ENCODE results near the gene MMAB.

The MMAB gene

DNA sequence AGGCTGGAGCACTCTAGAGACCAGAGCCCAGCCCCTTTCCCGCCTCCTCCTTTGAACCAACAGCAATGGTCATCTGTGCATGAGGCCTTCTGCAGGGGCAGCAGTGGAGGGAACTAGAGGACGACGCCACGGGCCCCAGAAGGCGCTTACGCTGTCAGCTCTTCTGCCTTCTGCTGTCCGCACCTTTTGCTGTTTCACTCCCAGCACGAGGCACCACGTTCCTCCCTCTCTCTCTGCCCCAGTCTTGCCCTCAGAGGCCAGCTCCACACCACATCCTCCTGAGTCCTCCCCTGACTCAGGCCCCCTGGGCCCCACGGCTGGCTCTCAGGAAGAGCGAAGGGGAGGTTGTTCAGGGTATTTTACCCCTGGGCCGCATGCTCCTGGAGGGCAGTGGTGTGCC lies 15.5 kb downstream of the MMAB start:
- no peak for DNase-seq

DNA sequence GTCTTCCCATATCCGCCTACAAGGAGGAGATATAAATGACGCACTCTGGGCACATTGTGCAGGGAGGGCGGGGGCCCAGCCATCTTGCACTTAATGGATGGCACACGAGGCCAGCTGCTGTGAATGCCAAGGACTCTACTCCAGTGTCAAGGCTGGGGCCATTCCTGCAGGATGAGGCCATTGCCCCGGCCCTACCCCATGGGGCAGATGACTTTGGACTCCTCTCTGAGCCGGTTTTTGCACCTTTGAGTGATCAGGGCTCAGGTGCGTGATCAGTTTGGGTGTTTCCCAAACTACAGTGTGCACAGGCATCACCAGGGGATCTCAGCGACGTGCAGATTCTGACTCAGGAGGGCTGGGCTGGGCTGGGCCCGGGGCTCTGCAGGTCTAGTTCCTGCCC lies 16.1 kb downstream of the MMAB start:
- no peak for DNase-seq

GRCh38 chr12:109555431-109556315 lies 17.6 kb downstream of the MMAB start:
- DNase-seq, result no peak

DNA sequence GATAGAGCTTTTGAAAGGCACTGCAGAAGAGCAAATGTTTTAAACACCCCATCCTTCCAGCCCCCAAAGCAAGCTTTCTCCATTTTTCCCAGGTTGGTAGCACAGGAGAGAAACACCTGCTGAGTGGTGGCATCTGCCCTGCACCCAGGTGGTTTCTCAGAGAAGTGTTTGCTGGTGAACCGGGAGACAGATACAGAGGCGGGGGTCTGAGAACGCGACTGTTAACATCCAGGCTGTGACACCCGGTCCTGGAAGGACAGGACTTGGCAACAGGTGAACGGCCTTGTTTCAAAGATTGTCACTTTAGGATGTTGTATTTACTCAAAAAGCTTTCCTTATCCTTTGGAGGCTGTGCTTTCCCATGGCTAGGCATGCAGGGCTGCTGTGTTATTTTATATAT lies 18.5 kb downstream of the MMAB start:
- no peak for DNase-seq

DNA sequence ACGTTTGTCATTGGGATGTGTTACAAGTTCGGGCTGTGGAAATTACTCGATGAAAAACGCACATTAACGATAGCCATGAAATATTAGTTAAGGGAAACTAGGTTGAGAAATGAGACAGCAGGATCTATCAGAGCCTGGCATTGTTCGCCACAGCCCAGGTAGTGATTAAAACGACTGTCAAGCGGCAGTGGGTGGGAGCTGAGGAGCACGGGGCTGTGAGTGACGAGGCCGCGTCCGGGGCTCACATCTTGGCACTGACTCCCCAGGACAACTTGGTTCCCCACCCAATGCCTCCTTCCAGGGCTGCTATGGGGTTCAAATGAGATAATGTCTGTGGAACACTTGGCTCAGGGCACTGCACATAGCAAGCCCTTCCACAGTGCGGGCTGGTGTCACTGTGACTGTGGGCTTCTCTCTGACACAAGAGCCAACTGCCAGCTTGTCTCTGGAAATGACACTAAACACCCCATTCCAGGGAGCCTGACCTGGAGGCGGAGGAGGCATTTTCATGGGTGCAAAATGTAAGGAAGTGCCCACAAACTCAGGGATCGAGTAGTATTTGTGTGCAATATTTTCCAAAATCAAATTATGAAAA lies 19.3 kb downstream of the MMAB start:
- no peak for DNase-seq

DNA sequence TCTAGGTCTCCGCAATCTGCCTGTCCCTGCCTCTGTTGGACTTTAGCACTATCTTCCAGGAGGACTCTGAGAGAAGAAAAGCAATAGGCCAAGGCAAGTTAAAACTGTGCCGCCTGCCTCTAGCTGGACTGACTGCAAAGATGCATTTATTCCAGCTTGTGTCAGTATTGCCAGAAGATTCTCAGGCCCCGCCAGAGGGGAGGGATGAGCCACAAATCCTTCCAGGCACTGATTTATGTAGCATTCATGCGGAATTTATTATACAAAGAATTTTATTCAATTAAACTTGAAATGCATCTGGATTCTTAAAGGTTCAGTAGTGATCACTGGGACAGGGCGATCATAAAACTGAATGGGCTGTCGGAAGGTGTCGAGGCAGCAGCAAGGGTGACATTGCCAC lies 19.8 kb downstream of the MMAB start:
- no peak for DNase-seq

DNA sequence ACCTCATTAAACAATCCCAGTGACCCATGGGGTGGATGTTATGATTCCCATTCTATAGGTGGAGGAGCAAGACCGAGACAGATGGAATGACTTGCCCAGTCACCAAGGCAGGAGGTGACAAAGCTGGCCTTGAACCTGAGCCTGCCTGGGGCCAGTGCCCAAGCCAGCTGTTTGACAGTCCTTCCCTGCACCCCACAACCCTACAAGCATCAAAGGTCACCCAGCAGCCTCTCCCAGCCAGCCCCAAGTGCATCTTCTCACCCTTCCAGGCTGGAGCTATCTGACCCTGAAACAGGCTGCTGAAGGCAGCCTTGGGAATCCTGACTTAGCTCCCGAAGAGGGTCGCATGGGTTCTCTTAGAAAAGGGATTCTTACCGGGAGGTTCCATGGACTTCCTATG lies 20.3 kb downstream of the MMAB start:
- no peak for DNase-seq

- DNase-seq, result no peak
Measured at GRCh38 chr12:109551108-109551507, 22.2 kb downstream of the MMAB start.

DNA sequence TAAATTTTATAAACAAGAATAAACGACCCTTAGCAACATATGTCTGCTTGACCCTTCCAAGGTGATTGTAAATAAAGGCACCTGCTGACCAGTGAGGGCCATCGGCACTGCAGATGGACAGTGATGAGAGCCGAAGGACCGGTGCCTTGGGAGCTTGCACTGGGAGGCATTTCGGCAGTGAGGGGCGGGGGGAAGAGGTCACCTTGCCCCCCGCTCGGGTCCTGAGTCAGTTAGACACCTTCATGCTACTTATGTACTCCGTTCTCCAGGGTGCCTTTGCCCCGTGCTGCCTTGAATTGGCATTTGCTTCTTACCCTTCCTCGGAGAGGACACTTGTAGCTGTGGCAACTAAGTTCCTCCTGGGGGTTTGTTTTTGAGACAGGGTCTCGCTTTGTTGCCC lies 23.0 kb downstream of the MMAB start:
- DNase-seq, result no peak

- no peak for DNase-seq
Measured at GRCh38 chr12:109549613-109550270, 23.6 kb downstream of the MMAB start.

- no peak for DNase-seq
Measured at GRCh38 chr12:109548258-109548657, 25.0 kb downstream of the MMAB start.

GRCh38 chr12:109547286-109547685 lies 26.0 kb downstream of the MMAB start:
- no peak for DNase-seq

DNA sequence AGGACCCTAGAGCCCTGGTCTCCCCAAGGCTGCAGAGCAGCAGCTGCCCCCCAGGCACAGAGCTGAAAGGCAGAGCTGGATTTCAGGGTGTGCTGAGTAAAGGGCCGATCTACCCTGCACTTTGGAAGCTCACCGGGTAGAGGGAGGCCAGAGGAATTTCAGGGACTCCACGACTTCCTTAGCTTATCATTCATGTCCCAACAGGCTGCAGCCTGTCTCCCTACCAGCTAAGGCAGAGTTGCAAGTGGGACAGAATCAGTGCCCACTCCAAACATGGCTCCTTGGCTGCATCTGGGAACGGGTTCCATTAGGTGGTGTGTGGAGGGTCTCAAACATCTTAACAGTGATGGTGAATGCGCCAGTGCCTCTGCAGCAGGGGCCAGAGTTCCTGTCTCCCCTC lies 27.5 kb downstream of the MMAB start:
- DNase-seq, result no peak

- no peak for DNase-seq
Measured at GRCh38 chr12:109544955-109545531, 28.3 kb downstream of the MMAB start.

DNA sequence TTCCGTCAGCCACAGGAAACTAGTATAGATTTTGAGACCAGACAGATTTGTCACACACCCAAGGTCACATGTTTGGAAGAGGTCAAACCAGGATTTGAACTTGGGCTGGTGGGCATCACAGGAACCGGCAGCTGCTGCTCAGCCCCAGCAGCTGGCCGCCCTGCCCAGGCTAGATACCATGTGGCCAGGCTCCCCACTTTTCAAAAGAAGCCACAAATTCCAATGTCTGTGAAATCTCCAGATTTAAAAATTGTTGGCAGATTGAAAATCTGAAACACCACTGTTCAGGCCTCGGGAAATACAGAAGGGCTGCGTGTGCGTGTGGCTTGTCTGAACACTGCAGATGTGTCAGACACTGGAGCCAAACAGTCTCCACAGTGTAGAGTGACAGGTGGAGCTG lies 30.4 kb downstream of the MMAB start:
- DNase-seq, result no peak

DNA sequence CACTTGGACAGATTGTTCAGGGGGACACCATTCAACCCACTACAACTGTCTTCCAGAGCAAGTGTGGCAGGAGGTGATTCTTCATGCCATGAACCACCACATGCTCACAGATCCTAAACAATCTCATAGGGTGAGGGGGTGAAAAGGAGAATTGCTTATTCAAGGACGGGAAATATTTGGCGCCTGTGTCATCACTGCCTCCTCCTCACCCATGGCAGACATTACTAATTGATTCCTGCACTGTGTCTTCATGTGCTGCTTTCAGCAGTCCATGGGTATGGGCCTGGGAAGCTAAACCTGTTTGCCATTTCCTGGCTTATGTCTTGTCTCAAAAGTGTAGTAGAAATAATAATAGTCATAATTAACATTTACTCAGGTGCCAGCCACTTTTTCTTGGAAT lies 31.3 kb downstream of the MMAB start:
- DNase-seq, result no peak

- DNase-seq, result no peak
Measured at GRCh38 chr12:109541413-109541726, 31.9 kb downstream of the MMAB start.

GRCh38 chr12:109540526-109541412 lies 32.5 kb downstream of the MMAB start:
- DNase-seq, result no peak

DNA sequence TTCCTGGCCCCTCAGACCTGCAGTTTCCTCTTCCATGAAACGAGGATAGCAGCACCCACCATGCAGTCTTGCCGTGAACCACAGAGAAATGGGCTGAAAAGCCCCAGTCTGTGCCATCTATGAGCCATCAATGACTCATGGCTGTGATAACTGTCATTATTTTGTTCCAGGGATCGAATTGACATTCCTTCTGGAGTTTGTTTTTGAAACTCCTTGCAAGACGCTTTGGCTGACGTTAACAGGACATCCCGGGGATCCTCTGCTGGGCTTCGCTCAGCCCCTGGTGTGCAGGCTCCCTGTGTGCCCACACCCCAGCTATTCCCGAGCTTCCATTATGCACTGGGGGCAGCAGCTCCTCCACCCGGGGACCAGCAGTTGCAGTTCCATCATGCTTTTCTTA lies 33.8 kb downstream of the MMAB start:
- DNase-seq, result no peak

DNA sequence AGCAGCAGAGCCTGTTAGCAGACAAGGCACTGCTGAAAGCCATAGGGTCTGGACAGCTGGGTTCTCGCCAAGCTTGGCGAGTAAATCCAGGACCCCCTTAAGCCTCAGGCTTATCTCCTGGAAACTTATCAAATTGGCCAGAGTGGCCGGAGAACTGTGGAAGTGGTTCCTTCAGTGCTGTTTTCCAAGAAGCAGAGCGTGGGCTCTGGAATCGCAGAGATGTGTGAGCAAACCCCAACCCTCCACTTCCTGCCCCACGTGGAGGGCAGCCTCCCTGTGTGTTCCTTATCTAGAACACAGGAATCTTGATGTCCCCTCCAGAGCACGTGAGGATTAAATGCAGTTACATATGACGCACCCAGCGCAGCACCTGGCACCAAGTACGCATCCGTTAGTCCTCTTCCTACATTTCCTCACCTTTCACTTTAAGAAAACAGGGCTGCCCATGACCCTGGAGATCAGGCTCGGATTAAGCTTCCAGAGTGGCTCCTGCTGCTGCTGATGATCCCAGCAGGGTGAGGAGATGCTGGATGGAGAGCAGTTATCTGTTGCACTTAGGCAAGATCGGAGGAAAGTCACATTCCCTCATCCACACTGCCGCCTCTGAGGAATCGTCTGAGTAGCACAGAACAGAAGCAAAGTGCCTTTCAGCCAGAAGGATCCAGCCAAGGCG lies 35.0 kb downstream of the MMAB start:
- no peak for DNase-seq

DNA sequence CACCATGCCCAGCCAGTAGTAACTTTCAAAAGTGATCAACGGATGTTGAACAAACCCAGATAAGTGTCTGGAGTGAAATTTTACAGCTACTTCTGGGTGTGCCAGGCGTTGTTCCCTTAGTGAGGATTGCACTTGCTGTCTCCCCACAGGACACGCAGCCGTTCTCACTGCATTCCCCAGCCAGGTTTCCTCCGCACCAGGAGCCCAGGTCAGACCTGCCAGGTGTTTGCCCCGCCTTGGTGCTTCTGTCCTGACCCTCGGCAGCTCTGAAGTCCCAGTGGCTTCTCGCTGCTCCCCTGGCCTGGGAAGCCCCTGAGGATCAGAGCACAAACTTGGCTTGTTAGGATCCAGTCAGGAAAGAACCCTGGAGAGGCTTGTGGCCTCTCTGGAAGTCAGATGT lies 36.2 kb downstream of the MMAB start:
- DNase-seq, result no peak

DNA sequence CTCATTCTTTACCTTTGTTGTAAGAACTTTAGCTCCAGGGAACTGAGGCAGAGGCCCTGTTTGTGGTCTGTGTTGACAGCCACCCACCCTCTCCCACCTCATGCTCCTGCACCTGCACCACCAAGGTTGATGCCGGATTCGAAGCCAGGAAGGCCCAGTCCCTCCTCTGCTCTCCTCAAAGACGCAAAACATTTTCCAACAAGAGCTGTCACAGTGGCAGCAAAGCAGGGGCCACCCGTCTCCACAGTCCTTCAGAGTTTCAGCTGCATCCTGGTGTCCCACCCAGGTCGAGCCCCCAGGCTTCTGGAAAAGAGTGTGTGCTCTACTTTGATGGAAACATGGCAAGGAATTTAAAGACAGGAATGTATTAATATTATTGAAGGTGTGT lies 37.4 kb downstream of the MMAB start:
- no peak for DNase-seq
